ENCODE results near the gene LHFPL3.

DNA sequence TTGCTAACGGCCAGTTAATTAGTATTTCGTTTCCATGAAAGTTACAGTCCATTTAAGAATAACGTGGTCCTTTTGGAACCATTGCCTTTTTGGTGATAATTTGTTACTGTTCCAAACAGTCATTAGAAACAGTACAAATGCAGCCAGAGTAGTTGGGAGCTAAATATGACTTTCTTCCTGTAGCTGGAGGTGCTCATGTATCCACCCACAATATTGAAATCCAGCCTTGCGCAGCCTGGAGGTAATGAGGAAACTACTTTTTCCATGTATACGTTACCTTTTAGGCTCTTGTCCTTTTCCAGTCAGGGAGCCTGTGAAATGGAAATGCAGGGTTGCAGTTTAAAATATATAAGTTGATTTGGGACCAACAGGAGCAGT is 43.6 kb downstream of the LHFPL3 start:
- no peak for TF ChIP-seq CTCF (IDR thresholded peaks at IDR 0.05)
- no peak for TF ChIP-seq POLR2A (IDR thresholded peaks at IDR 0.05; ENCODE audit: low read depth)
- no peak for TF ChIP-seq POLR2AphosphoS5 (IDR thresholded peaks at IDR 0.05)
- no peak for TF ChIP-seq EP300 (IDR thresholded peaks at IDR 0.05)

Measured in esophagus muscularis mucosa (tissue), 4 donors.